GM12874 (cell line): ENCODE measurements around the gene DPH7.

Experiments
- CTCF ChIP-seq: IDR thresholded peaks from 2 replicates; pipeline ENCODE4 v1.5.1; 2011; ENCODE audit warnings: low read depth, mild to moderate bottlenecking, control low read depth, low read length, moderate library complexity; ENCODE audit not compliant: insufficient read depth

The DPH7 gene

GRCh38 chr9:137574192-137574591, 4.5 kb downstream of the DPH7 start:
- TF ChIP-seq CTCF, result no peak

GRCh38 chr9:137570566-137570965, 8.2 kb downstream of the DPH7 start:
- TF ChIP-seq CTCF, result no peak

GRCh38 chr9:137569609-137570203, 9.0 kb downstream of the DPH7 start:
- TF ChIP-seq CTCF, result no peak

GRCh38 chr9:137564817-137565411, 13.8 kb downstream of the DPH7 start:
- TF ChIP-seq CTCF, result no peak

GRCh38 chr9:137564134-137564533, 14.6 kb downstream of the DPH7 start:
- TF ChIP-seq CTCF, result no peak

- no peak for TF ChIP-seq CTCF
Measured at GRCh38 chr9:137558127-137558526, 20.6 kb downstream of the DPH7 start.

GRCh38 chr9:137556069-137556838, 22.5 kb downstream of the DPH7 start:
- no peak for TF ChIP-seq CTCF
